ENCODE data around the gene IL33.
A peak's percentile ranks its signal among the peaks of the same experiment; 100 is the strongest.

Gene IL33

GRCh38 chr9:6186691-6187090 is 28.9 kb upstream of the IL33 start:
- FAIRE-seq = no peak
- no peak for DNase-seq (ENCODE audit: insufficient read length, low spot score)
- no peak for TF ChIP-seq CTCF (IDR thresholded peaks at IDR 0.05; ENCODE audit: insufficient read depth, missing control alignments)

DNA sequence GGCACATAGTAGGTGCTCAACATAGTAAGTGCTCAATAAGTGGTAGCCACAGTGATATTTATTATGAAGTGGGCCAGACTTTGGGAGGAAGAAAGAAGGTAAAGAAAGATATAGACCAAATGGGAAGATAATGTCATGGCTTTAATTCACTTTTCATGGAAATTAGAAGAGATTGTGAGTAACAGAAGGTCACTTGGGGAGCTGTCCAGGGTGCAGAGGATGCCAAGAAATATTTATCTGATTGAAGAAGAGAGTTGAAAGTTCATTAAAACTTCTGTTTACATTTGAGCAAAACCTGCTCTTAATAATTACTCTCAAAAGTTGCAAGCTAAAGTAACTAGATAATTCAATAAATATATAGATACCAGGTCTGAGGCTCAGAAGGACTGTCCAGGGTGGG is 28.3 kb upstream of the IL33 start:
- no peak for TF ChIP-seq CTCF (IDR thresholded peaks at IDR 0.05; ENCODE audit: insufficient read depth, missing control alignments)
- FAIRE-seq (no peak), DNase-seq (ENCODE audit: insufficient read length, low spot score) (no peak)

DNA sequence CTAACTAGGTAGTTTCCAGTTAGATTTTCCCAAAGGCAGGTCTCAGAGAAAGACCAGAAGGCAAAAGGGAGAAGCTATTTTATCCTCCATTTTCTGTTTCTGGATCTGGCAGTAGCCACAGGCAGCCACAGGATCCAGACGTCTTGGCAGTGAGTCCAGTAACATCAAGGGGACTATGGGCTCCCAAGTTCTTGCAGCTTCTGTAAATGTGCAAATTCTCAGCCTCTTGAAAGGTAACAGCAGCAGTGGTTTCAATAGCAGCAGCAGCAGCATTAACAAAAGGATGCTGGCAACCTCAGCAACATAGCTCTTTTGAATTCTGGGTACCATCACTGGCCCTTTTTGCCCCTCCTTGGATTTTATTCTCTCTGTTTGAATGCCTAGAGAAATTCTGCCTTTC is 27.1 kb upstream of the IL33 start:
- DNase-seq (ENCODE audit: insufficient read length, low spot score) = no peak
- no peak for FAIRE-seq
- TF ChIP-seq CTCF (IDR thresholded peaks at IDR 0.05; ENCODE audit: insufficient read depth, missing control alignments) = no peak

GRCh38 chr9:6188906-6189305 is 26.7 kb upstream of the IL33 start:
- FAIRE-seq = no peak
- no peak for DNase-seq (ENCODE audit: insufficient read length, low spot score)
- TF ChIP-seq CTCF (IDR thresholded peaks at IDR 0.05; ENCODE audit: insufficient read depth, missing control alignments) = no peak

DNA sequence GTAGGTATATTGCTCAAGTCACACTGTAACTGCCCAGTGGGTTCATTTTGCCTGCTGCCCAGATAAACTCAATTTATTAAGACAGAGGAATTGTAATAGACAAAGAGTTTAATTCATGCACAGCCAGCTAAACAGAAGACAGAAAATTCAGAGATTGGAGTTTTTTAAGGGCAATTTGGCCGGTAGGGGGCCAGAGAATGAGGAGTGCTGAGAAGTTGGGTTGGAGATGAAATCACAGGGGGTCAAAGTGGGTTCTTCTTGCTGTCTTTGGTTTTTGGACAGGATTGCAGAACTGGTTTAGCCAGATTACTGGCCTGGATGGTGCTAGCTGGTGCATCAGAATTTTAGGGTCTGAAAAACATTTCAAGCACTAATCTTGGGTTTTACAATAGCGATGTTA is 20.7 kb upstream of the IL33 start:
- TF ChIP-seq CTCF (IDR thresholded peaks at IDR 0.05; ENCODE audit: insufficient read depth, missing control alignments) = peak; percentile 28
- DNase-seq (ENCODE audit: insufficient read length, low spot score) (no peak), FAIRE-seq (no peak)

GRCh38 chr9:6195714-6196360 is 19.8 kb upstream of the IL33 start:
- DNase-seq (ENCODE audit: insufficient read length, low spot score) = no peak
- no peak for FAIRE-seq
- no peak for TF ChIP-seq CTCF (IDR thresholded peaks at IDR 0.05; ENCODE audit: insufficient read depth, missing control alignments)

DNA sequence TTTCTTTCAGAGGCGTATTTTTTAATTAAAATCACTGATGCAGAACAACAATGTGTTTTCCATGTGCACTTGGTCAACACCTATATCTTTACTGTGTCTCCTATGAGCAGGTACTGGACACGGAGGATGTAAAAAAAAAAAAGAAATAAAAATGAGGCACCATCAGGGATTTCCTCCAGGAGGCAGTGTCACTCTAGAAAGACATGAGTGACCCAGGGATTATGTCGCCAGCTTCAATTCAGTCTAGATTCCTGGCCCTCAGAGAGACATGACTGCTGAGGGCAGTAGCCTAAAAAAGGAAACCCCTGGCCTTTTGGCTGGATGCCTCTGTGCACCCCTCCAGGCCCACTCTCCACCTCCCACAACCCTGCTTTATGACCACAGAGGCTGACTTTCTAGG is 18.3 kb upstream of the IL33 start:
- DNase-seq (ENCODE audit: insufficient read length, low spot score) (no peak), FAIRE-seq (no peak)
- TF ChIP-seq CTCF (IDR thresholded peaks at IDR 0.05; ENCODE audit: insufficient read depth, missing control alignments) = peak; percentile 12

Measured in D721Med (cell line).